GM06990 (cell line): ENCODE measurements around the gene CSNK1D.

Source experiments
- DNase-seq: peaks from one replicate; pipeline ENCODE4 v3.0.0-alpha.2; 2011; ENCODE audit not compliant: insufficient read length; ENCODE audit errors: extremely low read depth
- H3K27me3 ChIP-seq: replicated peaks from 2 replicates; pipeline ENCODE4 v1.6.0; 2011; ENCODE audit warnings: low read length; ENCODE audit not compliant: control insufficient read depth, insufficient read depth
- H3K36me3 ChIP-seq: 2 replicates; pipeline ENCODE4 v1.5.1; 2011; ENCODE audit warnings: low read length; ENCODE audit not compliant: control insufficient read depth, insufficient read depth
- H3K4me3 ChIP-seq: replicated peaks from 2 replicates; pipeline ENCODE4 v1.5.1; 2011; ENCODE audit warnings: low read depth, mild to moderate bottlenecking, control low read depth, low read length
- TF ChIP-seq, protein P1 (sequence below): IDR thresholded peaks from 2 replicates; pipeline ENCODE4 v1.5.1; 2011; ENCODE audit warnings: low read length, control low read depth, mild to moderate bottlenecking, inconsistent platforms; ENCODE audit not compliant: insufficient read depth, poor library complexity, severe bottlenecking

CSNK1D gene

GRCh38 chr17:82240506-82241182 lies 32.9 kb downstream of the CSNK1D start:
- DNase-seq, result peak; percentile 14
- TF ChIP-seq, protein P1, sequence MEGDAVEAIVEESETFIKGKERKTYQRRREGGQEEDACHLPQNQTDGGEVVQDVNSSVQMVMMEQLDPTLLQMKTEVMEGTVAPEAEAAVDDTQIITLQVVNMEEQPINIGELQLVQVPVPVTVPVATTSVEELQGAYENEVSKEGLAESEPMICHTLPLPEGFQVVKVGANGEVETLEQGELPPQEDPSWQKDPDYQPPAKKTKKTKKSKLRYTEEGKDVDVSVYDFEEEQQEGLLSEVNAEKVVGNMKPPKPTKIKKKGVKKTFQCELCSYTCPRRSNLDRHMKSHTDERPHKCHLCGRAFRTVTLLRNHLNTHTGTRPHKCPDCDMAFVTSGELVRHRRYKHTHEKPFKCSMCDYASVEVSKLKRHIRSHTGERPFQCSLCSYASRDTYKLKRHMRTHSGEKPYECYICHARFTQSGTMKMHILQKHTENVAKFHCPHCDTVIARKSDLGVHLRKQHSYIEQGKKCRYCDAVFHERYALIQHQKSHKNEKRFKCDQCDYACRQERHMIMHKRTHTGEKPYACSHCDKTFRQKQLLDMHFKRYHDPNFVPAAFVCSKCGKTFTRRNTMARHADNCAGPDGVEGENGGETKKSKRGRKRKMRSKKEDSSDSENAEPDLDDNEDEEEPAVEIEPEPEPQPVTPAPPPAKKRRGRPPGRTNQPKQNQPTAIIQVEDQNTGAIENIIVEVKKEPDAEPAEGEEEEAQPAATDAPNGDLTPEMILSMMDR, result no peak
- Histone ChIP-seq H3K27me3 (no peaks in the 10 kb centered on the region), H3K36me3 (peaks cover 37% of the 10 kb centered on the region), H3K4me3 (no peak overlapping the region)

- H3K27me3 ChIP-seq, result no peaks in the 10 kb centered on the region
- H3K4me3 ChIP-seq, result no peak overlapping the region
- TF ChIP-seq, protein P1, result no peak
- peak; percentile 22 for DNase-seq
- H3K36me3 ChIP-seq, result peaks cover 32% of the 10 kb centered on the region
These were observed 33.5 kb downstream of the CSNK1D start for GRCh38 chr17:82239926-82240505.

DNA sequence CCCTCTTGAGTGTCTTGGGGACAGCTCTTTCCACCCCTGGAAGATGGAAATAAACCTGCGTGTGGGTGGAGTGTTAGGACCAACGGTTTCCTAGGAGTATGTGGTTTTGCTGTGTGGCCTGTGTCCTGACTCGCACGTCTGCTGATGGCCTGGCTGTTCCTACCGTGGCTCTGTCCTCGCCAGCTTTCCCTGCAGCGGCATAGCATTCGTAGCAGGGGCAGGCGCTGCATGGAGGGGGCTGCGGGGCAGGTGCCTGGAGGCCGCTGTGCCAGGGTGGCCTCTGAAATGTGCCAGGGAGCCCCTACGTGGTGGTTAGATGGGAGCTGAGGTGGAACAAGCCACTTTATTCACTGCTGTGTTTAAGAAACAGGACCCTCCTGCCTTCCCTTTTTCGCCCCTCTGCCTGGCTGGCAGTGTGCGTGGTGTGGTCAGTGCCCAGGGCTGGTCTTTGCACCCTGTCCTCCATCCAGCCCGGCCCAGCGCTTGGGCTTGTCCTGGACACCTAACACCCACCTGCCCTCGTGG lies 34.0 kb downstream of the CSNK1D start:
- TF ChIP-seq, protein P1, result no peak
- no peak for DNase-seq
- Histone ChIP-seq H3K27me3 (no peaks in the 10 kb centered on the region), H3K4me3 (no peak overlapping the region), H3K36me3 (peaks cover 27% of the 10 kb centered on the region)

DNA sequence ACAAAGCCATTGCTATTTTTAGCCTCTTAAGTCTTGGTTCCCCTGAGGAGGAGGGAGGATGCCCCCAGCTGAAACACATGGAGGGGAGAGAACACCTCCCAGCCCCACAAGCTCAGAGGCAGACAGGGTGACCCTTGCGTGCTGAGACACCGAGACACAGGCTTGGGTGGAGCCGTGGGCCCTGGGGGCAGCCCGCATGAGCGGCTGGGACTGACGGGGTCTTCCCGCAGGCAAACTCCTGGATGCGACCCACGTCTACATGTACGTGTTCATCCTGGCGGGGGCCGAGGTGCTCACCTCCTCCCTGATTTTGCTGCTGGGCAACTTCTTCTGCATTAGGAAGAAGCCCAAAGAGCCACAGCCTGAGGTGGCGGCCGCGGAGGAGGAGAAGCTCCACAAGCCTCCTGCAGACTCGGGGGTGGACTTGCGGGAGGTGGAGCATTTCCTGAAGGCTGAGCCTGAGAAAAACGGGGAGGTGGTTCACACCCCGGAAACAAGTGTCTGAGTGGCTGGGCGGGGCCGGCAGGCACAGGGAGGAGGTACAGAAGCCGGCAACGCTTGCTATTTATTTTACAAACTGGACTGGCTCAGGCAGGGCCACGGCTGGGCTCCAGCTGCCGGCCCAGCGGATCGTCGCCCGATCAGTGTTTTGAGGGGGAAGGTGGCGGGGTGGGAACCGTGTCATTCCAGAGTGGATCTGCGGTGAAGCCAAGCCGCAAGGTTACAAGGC lies 34.9 kb downstream of the CSNK1D start:
- H3K27me3 ChIP-seq, result no peaks in the 10 kb centered on the region
- TF ChIP-seq, protein P1, result no peak
- peak; percentile 66 for DNase-seq
- H3K4me3 ChIP-seq, result no peak overlapping the region
- H3K36me3 ChIP-seq, result peaks cover 22% of the 10 kb centered on the region

DNA sequence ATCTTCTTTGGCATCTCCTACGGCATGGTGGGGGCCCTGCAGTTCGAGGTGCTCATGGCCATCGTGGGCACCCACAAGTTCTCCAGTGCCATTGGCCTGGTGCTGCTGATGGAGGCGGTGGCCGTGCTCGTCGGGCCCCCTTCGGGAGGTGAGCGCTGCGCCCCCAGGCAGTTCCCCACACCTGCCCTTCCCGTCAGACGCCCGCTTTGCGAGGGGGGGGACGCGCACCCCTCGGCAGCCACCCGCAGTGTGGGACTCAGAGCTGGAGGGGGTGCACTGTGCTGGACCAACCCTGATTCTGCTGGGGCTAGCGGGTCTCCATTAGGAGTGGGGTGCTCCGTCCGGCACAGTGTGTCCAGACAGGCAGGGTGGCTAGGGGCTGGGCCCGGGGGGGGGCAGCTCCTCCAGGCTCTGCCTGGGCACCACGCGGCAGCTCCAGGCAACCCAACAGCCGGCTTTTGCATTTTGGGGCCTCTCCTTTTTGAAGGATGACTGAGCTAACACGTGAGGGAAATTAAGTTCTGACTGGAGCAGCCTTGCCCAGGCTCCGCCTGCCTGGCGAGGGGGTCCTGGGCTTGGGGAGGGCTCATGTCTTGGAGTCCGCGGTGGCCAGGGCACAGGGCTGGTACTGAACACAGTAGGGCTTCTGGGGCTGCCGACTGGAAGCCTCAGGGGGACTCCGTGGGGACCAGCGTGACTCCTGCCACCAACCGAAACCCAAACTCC lies 35.6 kb downstream of the CSNK1D start:
- Histone ChIP-seq H3K36me3 (peaks cover 16% of the 10 kb centered on the region), H3K4me3 (no peak overlapping the region), H3K27me3 (no peaks in the 10 kb centered on the region)
- TF ChIP-seq, protein P1, result no peak
- DNase-seq, result peak; percentile 26
